GM18526 (cell line): Measurements from ENCODE around the gene BTBD10.

ENCODE experiments used
- POLR2A ChIP-seq: IDR thresholded peaks from 3 replicates; pipeline ENCODE4 v1.6.1; 2011; ENCODE audit not compliant: insufficient read length; ENCODE audit errors: extremely low read depth

The BTBD10 gene

DNA sequence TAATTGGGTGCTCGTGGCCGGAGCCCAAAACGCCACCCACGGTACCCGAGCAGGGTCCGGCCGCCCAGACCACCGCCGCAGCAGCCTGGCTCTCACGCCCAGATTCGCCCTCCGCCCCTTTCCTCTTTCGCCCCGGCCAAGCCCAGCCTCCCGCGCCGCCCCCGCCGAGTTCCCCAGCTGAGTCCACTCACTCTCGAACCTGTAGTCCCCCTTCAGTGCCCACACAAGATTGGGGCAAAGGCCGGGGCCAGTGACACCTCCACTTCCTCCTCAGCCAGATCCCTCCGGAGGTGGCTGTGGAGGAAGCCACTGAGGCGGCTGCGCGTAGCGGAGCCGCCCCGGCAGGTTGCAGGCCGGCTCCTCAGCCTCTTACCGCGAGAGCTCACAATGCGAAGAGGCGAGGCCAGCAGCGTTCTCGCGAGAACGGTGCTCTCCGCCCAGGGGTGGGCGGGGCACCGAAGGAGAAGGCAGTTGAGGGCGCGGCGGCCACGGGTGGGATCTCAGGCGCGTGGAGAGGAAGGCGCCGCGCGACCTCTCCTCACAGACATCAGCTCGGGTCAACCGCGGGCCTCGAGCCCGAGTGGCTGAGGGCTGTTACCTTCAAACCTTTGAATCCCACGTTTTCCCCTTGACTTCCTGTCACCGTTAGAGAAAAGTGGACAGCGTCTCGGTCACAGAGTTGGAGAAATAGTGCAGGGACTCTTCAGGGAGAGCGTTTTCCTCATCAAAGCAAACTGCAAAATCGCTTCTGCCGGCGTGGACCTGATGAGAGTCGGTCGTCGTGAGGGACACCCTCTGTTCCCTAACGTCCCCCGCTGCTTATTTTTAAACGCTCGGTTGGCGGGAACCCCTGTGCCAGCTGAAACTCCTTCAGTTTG is at the start of gene BTBD10:
TSS of gene BTBD10 (minus strand) at position 322 of the 878 bp plus-strand sequence. CDS start 18,098 bp downstream, outside the sequence.
- peak; percentile 95 for TF ChIP-seq POLR2A

DNA sequence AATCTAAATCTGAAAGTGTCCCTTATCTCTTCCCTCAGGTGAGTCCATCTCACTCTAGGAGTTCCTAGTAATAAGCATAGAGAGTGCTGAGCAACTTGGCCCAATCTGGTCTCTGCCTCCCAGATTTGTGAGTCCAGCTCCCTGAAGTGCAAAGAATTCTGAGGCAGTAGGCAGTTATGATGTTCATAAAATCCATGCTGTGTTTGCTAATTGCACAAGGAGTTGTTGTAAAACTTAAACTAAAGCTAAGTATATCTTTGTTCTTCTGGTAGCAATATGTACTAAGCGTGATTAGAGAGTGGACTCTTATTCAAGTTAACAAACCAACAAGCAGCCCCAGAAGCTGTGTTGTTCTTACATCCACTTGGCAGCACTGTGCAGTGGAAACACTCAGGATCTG is 40.4 kb upstream of the BTBD10 start:
- TF ChIP-seq POLR2A, result no peak

DNA sequence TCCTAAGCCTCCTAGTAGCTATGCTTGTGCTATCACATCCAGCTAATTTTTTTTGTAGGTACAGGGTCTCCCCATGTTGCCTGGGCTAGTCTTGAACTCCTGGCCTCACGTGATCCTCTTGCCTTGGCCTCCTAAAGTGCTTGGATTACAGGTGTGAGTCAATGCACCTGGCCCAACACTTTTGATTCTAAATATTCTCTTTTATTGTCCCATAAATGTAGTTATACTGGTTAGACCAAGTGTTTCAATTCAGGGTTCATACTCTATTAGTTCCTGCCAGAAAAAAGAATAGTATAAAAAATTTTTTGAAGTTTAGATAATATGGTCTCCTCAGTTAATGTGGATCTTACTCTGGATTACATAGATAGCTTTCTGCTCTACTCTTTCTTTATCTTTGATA is 39.5 kb upstream of the BTBD10 start:
- TF ChIP-seq POLR2A, result no peak

DNA sequence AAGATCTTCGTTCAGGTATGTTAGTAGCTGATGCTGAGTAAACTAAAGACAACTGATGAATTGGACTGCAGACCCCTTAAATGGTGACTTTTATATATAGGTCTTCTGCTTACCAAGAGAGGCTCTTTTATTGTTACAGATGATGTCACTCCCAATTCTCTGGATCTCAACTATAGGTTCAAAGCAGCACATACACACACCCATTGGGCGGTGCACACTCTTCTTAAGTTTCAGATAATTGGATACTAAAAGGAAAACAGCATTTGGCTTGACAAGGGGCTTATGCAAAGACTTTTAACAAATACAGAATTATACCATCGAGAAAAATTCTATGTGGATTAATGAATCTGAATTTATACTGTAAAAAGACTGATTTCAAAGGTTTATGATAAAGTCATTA is 32.9 kb upstream of the BTBD10 start, which contains the start of gene PTH:
TSS of gene PTH (minus strand) at position 69 of the 400 bp plus-strand sequence. CDS start 3,142 bp downstream, outside the sequence.
- TF ChIP-seq POLR2A, result no peak

DNA sequence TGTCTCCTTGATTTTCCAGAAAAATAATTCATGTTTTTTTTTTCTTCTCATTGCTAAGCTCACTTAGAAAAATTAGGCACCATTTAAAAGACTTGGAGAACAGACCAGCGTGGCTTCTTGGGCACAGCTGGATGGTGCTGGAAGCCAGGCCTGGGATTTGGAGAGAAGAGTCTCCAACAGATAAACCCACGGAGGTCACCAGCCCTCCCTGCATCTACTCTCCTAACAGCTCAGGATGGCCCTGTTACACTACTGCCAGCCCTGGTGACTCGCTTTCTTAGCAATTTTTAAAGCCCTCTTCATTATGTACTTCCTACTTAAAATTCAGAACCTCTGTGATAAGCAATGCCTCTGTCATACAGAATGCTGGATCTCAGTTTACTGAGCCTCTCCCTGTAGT is 31.0 kb upstream of the BTBD10 start:
- no peak for TF ChIP-seq POLR2A

DNA sequence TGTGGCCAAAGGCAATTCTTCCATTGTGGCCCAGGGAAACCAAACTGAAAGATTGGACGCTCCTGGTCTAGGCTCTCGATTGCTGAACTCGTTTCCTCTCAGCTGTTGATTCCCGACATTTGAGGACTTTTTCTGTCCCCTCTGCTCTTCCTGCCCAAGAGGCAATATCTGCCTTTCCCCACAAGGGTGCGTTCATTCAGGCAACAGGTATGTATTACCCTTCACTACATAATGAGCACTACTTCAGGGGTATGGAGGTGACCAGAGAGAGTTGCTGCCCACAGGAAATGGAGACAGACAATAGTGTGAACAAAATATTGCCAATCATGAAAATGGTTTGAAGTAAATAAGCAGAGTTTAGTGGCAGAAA is 24.6 kb upstream of the BTBD10 start:
- TF ChIP-seq POLR2A, result no peak

DNA sequence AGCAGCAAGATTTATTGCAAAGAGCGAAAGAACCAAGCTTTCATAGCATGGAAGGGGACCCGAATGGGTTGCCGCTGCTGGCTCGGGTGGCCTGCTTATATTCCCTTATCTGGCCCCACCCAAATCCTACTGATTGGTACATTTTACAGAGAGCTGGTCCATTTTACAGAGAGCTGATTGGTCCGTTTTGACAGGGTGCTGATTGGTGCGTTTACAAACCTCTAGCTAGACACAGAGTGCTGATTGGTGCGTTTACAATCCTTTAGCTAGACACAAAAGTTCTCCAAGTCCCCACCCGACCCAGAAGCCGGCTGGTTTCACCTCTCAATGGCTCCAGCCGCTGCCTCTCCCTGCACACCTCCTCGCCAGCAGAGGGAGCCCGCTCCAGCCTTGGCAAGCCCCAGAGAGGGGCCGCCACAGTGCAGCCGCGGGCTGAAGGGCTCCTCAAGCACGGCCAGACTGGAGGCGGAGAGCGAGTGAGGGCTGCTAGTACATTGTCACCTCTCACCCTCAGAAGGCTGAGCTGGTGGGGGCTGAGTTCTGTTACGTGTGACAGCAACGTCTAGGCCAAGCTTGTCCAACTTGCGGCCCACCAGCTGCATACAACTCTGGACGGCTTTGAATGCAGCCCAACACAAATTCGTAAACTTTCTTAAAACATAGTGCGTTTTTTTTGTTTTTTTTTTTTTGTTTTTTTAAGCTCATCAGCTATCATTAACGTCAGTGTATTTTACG is 24.1 kb upstream of the BTBD10 start:
- TF ChIP-seq POLR2A, result no peak

DNA sequence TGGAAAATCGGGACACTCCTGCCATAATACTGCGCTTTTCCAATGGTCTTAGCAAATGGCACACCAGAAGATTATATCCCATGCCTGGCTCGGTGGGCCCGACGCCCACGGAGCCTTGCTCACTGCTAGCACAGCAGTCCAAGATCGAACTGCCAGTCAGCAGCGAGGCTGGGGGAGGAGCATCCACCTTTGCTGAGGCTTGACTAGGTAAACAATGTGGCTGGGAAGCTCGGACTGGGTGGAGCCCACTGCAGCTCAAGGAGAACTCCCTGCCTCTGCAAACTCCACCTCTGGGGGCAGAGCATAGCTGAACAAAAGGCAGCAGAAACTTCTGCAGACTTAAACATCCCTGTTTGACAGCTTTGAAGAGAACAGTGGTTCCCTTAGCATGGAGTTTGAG is 17.2 kb upstream of the BTBD10 start:
- no peak for TF ChIP-seq POLR2A

DNA sequence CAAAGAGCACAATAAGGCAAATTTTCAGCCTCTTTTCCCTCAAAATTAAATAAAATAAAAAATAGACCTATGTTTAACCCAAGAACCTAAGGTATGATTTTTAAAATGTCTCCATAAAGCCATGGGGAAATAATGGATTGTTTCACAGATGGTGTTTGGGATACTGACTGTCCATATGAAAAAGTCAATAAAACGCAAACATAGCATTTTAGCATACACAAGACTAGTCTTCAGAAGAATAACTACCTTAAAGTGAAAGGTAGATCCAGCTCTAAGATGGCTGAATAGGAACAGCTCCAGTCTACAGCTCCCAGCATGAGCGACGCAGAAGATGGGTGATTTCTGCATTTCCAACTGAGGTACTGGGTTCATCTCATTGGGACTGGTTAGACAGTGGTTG is 16.7 kb upstream of the BTBD10 start:
- TF ChIP-seq POLR2A, result no peak

DNA sequence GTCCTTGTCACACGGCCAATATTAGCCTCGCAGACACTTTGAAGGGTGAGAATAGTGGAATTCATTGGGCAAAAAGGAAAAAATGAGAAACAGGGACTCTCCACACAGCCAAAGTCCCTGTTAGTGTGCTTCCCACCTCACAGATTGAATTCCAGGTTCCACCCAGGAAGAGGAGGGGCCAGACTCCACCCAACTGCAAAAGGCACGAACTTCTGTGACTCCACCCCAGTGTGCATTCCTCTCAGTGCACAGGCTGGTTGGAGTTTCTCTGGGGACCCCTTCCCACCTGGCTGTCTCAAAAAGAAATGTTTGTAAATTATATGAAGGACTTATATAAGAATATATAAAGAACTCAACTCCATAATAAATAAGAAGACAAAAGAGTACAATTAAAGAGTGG is 12.1 kb upstream of the BTBD10 start:
- TF ChIP-seq POLR2A, result no peak

DNA sequence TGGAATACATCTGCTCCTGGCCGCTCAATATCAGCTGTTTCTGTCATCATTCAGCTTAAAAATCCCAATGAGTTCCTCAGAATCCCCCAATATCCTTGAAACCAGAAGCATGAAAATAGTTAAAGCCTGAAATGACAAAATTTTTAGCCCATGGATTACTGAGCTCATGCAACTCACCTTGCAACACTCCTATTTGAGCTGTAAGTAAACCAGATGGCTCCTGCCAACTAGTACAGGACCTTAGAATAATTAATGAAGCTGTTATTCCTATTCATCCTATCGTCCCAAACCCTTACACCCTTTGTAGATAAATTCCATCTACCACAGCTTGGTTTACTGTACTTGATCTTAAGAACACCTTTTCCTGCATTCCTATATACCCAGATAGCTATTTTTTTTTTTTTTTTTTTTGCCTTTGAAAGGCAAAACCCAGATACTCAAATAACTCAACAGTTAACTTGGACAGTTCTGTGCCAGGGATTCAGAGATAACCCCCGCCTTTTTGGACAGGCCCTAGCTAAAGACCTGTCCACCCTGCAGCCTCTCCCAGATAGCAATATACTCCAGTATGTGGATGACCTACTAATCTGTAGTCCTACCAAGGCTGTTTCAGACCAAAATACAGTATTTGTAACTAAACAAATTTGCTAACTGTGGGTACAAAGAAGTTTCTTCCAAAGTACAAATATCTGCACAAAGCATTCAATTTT is 10.1 kb upstream of the BTBD10 start:
- TF ChIP-seq POLR2A, result no peak

DNA sequence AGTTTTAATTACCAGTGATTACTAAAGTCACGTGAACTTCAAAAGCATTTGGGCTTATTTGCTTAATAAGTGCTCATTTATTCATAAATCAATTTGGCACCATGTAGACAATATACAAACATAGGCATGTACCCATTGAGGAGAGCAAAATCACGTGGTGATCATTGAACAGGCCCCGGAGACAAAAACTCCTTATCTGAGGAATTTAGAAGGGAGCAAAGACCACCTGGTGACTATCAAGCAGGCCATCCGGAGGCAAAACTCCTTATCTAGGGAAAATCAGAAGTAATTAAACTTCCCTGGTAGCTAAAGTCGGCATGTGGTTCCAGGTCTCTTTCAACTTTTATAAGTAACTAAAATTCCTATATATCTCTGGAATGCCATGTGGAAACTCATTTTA is 5.7 kb upstream of the BTBD10 start:
- TF ChIP-seq POLR2A, result no peak

DNA sequence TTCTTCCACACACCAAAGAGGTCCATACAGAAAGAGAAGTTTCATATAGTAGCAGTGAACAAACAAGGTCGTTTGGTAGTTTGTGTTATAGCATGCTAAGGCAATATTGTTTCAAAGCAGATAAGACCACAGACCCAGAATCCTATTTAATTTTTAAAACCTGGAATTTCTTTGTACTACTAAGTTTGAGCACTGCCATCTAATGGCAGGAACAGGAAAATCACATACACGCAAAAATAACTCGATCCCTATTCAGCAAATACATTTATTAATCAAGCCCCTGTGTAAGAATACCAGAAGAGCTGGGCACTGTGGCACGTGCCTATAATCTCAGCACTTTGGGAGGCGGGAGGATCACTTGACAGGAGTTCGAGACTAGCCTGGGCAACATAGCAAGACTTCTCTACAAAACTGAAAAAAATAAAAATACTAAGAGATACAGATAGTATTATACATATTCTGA is 2.9 kb upstream of the BTBD10 start:
- TF ChIP-seq POLR2A, result no peak

DNA sequence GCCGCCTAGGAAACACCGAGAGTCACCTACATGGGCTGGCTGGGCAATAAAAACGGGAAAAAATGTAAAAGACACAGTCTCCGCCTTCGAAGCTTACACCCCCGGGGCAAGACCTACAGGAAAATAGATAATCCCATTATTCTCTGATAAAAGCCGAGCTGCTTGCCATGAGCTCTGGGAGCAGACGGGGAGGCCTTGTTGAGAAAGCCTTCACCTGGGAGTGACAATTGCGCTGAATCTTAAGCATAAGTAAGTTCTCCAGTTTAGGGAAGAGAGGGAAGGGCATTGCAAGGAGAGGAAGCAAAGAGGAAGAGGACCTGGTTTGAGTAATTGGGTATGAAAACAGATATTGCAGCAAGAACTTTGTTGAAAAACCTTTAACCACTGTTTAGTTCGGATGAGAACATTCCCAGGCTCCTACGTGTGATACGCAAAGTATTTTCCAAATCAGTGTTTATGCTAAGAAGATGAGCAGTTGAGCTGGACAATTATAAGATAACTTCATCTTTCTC is 813 bp upstream of the BTBD10 start:
- TF ChIP-seq POLR2A, result no peak

DNA sequence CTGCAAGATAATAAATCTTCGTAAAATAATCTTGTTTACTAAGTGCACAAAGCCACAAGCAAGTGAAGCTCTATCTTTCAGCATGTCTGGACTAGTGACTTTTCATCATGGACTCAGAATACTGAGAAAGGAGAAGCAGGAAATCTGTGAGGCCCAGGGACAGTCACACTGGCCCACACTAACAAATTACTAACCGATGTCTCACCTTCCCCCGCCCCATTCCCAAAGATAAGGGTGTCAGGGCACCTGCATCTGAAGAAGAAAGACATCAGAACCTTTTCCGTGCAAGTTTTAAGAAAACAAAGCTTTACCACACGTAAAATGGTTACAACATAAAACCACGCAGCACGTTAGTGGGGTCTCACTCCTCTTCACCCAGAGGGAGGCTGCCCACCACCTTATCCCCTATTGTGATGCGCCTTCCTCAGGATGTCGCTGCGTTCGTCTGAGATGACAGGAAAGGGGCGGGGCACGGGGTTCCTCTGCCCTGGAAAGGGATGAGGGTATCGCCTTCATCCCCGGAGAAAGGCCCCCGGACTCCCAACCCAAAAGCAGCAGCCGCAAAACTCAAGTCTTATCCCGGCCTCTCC is 616 bp downstream of the BTBD10 start:
- no peak for TF ChIP-seq POLR2A
